SK-N-SH (cell line): ENCODE data around the gene ZNF444. TPM values are rescaled to one million over a fixed set of nuclear protein-coding genes. Genes with fewer than 3 reads are reported as not detected.

Source experiments
- CTCF ChIA-PET: fragments of 300-600, 350-600 bp; formaldehyde crosslinking; extraction: SDS; loops from one replicate; lab custom pipeline; 2021; lab: Yijun Ruan, JAX
- POLR2A ChIA-PET: fragments of 350-600 bp; sonication (Branson Sonifier 250); formaldehyde crosslinking; extraction: SDS; loops from one replicate; lab custom pipeline; 2020; ENCODE audit warnings: antibody characterized with exemption, inconsistent platforms; lab: Yijun Ruan, JAX
- DNase-seq: peaks from one replicate; pipeline ENCODE4 v3.0.0; 2012
- H2AFZ ChIP-seq: fragments of 200-600 bp; sonication (generic); 2 replicates; pipeline ENCODE4 v1.8.1; 2016; ENCODE audit warnings: antibody characterized with exemption, mild to moderate bottlenecking, low read depth
- H3F3A ChIP-seq: fragments of 200-600 bp; sonication (generic); replicated peaks from 2 replicates; pipeline ENCODE3; 2016; ENCODE audit warnings: antibody characterized with exemption, mild to moderate bottlenecking; ENCODE audit not compliant: insufficient read depth
- H3K27ac ChIP-seq, 2 experiments: fragments of 200-500 bp in 1 of 2; fragments of 200-600 bp in 1 of 2; sonication (Bioruptor generic) in 1 of 2; sonication (generic), shearing (Covaris generic) in 1 of 2; 2 replicates each; pipeline versions ENCODE4 v1.5.1 to v1.6.1; 2014 to 2016; ENCODE audit warnings: low read depth in 2 of 2, inconsistent platforms in 1 of 2, low read length in 1 of 2, mild to moderate bottlenecking in 1 of 2, mixed read lengths in 1 of 2
- H3K27me3 ChIP-seq: fragments of 200-600 bp; sonication (generic), shearing (Covaris generic); 2 replicates; pipeline ENCODE4 v1.6.1; 2016; ENCODE audit warnings: mixed run types; ENCODE audit not compliant: insufficient read depth
- H3K36me3 ChIP-seq, 2 experiments: fragments of 200-500 bp in 1 of 2; fragments of 200-600 bp in 1 of 2; sonication (Bioruptor generic) in 1 of 2; sonication (generic) in 1 of 2; replicated peaks in 1 of 2; 2 replicates each; pipeline versions ENCODE3 to v1.5.1; 2014 to 2016; ENCODE audit warnings: low read length in 1 of 2, mild to moderate bottlenecking in 1 of 2; ENCODE audit not compliant: insufficient read depth in 2 of 2, control insufficient read depth in 1 of 2
- H3K4me1 ChIP-seq, 2 experiments: fragments of 200-500 bp in 1 of 2; fragments of 200-600 bp in 1 of 2; sonication (Bioruptor generic) in 1 of 2; sonication (generic), shearing (Covaris generic) in 1 of 2; 2 replicates each; pipeline versions ENCODE4 v1.5.1 to v1.6.1; 2014 to 2016; ENCODE audit warnings: low read depth in 1 of 2, low read length in 1 of 2, mixed run types in 1 of 2; ENCODE audit not compliant: insufficient read depth in 2 of 2, control insufficient read depth in 1 of 2
- H3K4me2 ChIP-seq: fragments of 200-600 bp; sonication (generic), shearing (Covaris generic); 2 replicates; pipeline ENCODE4 v1.6.1; 2017; ENCODE audit warnings: mixed run types
- H3K4me3 ChIP-seq, 2 experiments: fragments of 200-500 bp in 1 of 2; fragments of 200-600 bp in 1 of 2; sonication (Bioruptor generic) in 1 of 2; sonication (generic), shearing (Covaris generic) in 1 of 2; 2 replicates each; pipeline versions ENCODE4 v1.5.1 to v1.8.1; 2014 to 2016; ENCODE audit warnings: low read depth in 2 of 2, inconsistent platforms in 1 of 2, low read length in 1 of 2, mild to moderate bottlenecking in 1 of 2, mixed read lengths in 1 of 2, moderate library complexity in 1 of 2
- H3K79me2 ChIP-seq: fragments of 200-600 bp; sonication (generic); 2 replicates; pipeline ENCODE4 v1.8.1; 2017; ENCODE audit warnings: mild to moderate bottlenecking; ENCODE audit not compliant: insufficient read depth
- H3K9ac ChIP-seq: fragments of 200-600 bp; sonication (generic); 2 replicates; pipeline ENCODE4 v1.6.1; 2017; ENCODE audit warnings: mixed run types
- H3K9me2 ChIP-seq: fragments of 200-600 bp; sonication (generic); 2 replicates; pipeline ENCODE4 v1.6.1; 2017; ENCODE audit warnings: mixed run types
- H3K9me3 ChIP-seq: fragments of 200-600 bp; sonication (generic); 2 replicates; pipeline ENCODE4 v1.6.1; 2017; ENCODE audit warnings: mixed run types, mild to moderate bottlenecking, moderate library complexity
- H4K20me1 ChIP-seq: fragments of 200-600 bp; sonication (generic); 2 replicates; pipeline ENCODE4 v1.6.1; 2017; ENCODE audit warnings: mild to moderate bottlenecking, mixed run types; ENCODE audit not compliant: insufficient read depth
- CHD2 ChIP-seq: fragments of 150-350 bp; IDR thresholded peaks from 2 replicates; pipeline ENCODE4 v1.6.1; 2018; ENCODE audit warnings: low read length; ENCODE audit not compliant: partially characterized antibody
- ELF1 ChIP-seq: IDR thresholded peaks from 2 replicates; pipeline ENCODE4 v1.4.0; 2012
- EP300 ChIP-seq, 2 experiments: IDR thresholded peaks; 2 replicates each; pipeline versions ENCODE4 v1.4.0 to v1.6.1; 2012; ENCODE audit warnings: borderline replicate concordance in 1 of 2, low read depth in 1 of 2, low read length in 1 of 2
- EZH2phosphoT487 ChIP-seq: fragments of 200-600 bp; sonication (generic); IDR thresholded peaks from 2 replicates; pipeline ENCODE4 v1.6.1; 2017; ENCODE audit warnings: low read depth, mixed run types, mild to moderate bottlenecking, antibody characterized with exemption, moderate library complexity, borderline replicate concordance
- FOSL2 ChIP-seq: IDR thresholded peaks from 2 replicates; pipeline ENCODE4 v1.4.0; 2012; ENCODE audit warnings: low read depth, mild to moderate bottlenecking, moderate library complexity, borderline replicate concordance
- FOXJ3 ChIP-seq: sonication (generic); formaldehyde crosslinking; IDR thresholded peaks from 2 replicates; pipeline ENCODE4 v1.5.1; 2020; ENCODE audit warnings: mild to moderate bottlenecking, missing genetic modification reagents
- GABPA ChIP-seq: IDR thresholded peaks from 2 replicates; pipeline ENCODE4 v1.4.0; 2012; ENCODE audit warnings: low read depth, mild to moderate bottlenecking
- JUND ChIP-seq: IDR thresholded peaks from 2 replicates; pipeline ENCODE4 v1.4.0; 2012
- MXI1 ChIP-seq: IDR thresholded peaks from 2 replicates; pipeline ENCODE4 v1.6.1; 2012; ENCODE audit warnings: mild to moderate bottlenecking, low read depth, low read length, improper control_type of control experiment
- POLR2AphosphoS5 ChIP-seq: IDR thresholded peaks from 2 replicates; pipeline ENCODE4 v1.6.1; 2012; ENCODE audit warnings: low read depth, low read length
- RAD21 ChIP-seq: IDR thresholded peaks from 2 replicates; pipeline ENCODE4 v1.6.1; 2012; ENCODE audit warnings: mild to moderate bottlenecking, low read length
- SIN3A ChIP-seq: IDR thresholded peaks from 2 replicates; pipeline ENCODE4 v1.6.1; 2012; ENCODE audit warnings: low read depth, mild to moderate bottlenecking, low read length, moderate library complexity, borderline replicate concordance
- SMC3 ChIP-seq: IDR thresholded peaks from 2 replicates; pipeline ENCODE4 v1.6.1; 2012; ENCODE audit warnings: low read depth, low read length, improper control_type of control experiment
- TAF1 ChIP-seq: IDR thresholded peaks from 2 replicates; pipeline ENCODE4 v1.6.1; 2012; ENCODE audit warnings: low read depth, mild to moderate bottlenecking, low read length, moderate library complexity, borderline replicate concordance
- TCF12 ChIP-seq: IDR thresholded peaks from 2 replicates; pipeline ENCODE4 v1.4.0; 2012
- TEAD4 ChIP-seq: IDR thresholded peaks from 2 replicates; pipeline ENCODE4 v1.4.0; 2012; ENCODE audit warnings: mild to moderate bottlenecking, borderline replicate concordance; ENCODE audit not compliant: insufficient read depth
- YY1 ChIP-seq: IDR thresholded peaks from 2 replicates; pipeline ENCODE4 v1.4.0; 2012; ENCODE audit warnings: low read depth, mild to moderate bottlenecking
- WGBS: methylation state at CpG from one replicate; pipeline ENCODE4 v1.1.6; 2017; ENCODE audit warnings: low lambda C conversion rate; 5-methylcytosine and 5-hydroxymethylcytosine counted together
- polyA plus RNA-seq, 3 experiments: library from polyadenylated mRNA; depleted of rRNA; stranded (reverse); fragments of >200 nt; gene quantifications; 2 replicates each; pipeline ENCODE4 v1.2.3, GENCODE V29; 2012
- TF ChIP-seq, protein P1 (sequence below): IDR thresholded peaks from 2 replicates; pipeline ENCODE4 v1.4.0; 2012; ENCODE audit warnings: low read depth, borderline replicate concordance
- TF ChIP-seq, protein P2 (sequence below): fragments of 200-600 bp; sonication (generic); IDR thresholded peaks from 2 replicates; pipeline ENCODE4 v1.6.1; 2017; ENCODE audit warnings: antibody characterized with exemption, mild to moderate bottlenecking, moderate library complexity

Gene ZNF444
- polyA plus RNA-seq, 1 of the 3 experiments (the other 2 are of a cell fraction): 23.2 TPM

DNA sequence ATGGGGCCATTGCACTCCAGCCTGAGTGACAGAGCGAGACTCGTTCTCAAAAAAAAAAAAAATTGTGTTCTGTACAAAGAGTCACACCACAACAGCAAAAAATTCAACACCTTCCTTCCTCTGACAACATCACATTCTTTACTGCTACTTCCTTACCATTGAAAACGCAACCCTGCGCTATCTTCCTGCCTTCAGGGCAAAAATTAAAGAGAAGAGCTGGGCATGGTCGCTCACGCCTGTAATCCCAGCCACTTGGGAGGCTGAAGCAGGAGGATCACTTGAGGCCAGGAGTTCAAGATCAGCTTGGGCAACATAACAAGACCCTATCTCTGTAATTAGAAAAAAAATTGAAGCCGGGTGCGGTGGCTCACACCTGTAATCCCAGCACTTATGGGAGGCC, 9.4 kb upstream of the ZNF444 start:
- Histone ChIP-seq H3K9me2 (no peaks in the 10 kb centered on the region), H2AFZ (no peak overlapping the region), H4K20me1 (no peaks in the 10 kb centered on the region), H3K9ac (no peak overlapping the region), H3K27me3 (no peaks in the 10 kb centered on the region), H3K79me2 (no peaks in the 10 kb centered on the region), H3K9me3 (no peaks in the 10 kb centered on the region), H3K4me2 (no peak overlapping the region), H3K27ac (peak overlapping the region in 1 of 2 experiments; percentile 66; a peak in 2 of 4 replicates), H3K4me3 (no peak overlapping the region), H3K4me1 (peaks cover 0 to 9% of the 10 kb centered on the region in 2 experiments; a peak in 2 of 4 replicates), H3K36me3 (no peaks in the 10 kb centered on the region), H3F3A (no peaks in the 10 kb centered on the region)
- ChIA-PET CTCF (interaction anchor here (0.8 to 4.4 kb wide), 3 partner anchors 9 to 66 kb away, joined by 3 to 12 read pairs (median 7); no protein-coding TSS in a partner anchor), POLR2A (no interaction called here)
- TF ChIP-seq RAD21 (no peak), SIN3A (no peak), MXI1 (no peak), GABPA (no peak), EP300 (IDR thresholded peaks at IDR 0.05; ENCODE audit: borderline replicate concordance in 1 of 2, low read depth in 1 of 2, low read length in 1 of 2) (no peak), JUND (no peak), TAF1 (no peak), FOXJ3 (CRISPR knock-in tag) (no peak), CHD2 (no peak), YY1 (no peak), SMC3 (no peak), EZH2phosphoT487 (no peak), TEAD4 (no peak), ELF1 (no peak), FOSL2 (no peak), TCF12 (no peak), POLR2AphosphoS5 (no peak)
- TF ChIP-seq, protein P1, sequence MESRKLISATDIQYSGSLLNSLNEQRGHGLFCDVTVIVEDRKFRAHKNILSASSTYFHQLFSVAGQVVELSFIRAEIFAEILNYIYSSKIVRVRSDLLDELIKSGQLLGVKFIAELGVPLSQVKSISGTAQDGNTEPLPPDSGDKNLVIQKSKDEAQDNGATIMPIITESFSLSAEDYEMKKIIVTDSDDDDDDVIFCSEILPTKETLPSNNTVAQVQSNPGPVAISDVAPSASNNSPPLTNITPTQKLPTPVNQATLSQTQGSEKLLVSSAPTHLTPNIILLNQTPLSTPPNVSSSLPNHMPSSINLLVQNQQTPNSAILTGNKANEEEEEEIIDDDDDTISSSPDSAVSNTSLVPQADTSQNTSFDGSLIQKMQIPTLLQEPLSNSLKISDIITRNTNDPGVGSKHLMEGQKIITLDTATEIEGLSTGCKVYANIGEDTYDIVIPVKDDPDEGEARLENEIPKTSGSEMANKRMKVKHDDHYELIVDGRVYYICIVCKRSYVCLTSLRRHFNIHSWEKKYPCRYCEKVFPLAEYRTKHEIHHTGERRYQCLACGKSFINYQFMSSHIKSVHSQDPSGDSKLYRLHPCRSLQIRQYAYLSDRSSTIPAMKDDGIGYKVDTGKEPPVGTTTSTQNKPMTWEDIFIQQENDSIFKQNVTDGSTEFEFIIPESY: no peak
- WGBS: 89% methylated on average over 8 of the region's 8 CpGs
- DNase-seq: no peak

- H3K9ac ChIP-seq: peak overlapping the region; percentile 25; the same call in 1 of the 2 replicates
- no peak for DNase-seq
These were observed 8.7 kb upstream of the ZNF444 start for GRCh38 chr19:56132316-56132822.

More at GRCh38 chr19:56132316-56132822, 8.7 kb upstream of the ZNF444 start:
- WGBS: 68% methylated on average over 14 of the region's 14 CpGs
- H3K79me2 ChIP-seq: no peaks in the 10 kb centered on the region
- H3K4me2 ChIP-seq: peak overlapping the region; percentile 57; the same call in 1 of the 2 replicates
- 0 out of 2 replicates have a peak overlapping the region, but pooled peaks have one; percentile 74 for H2AFZ ChIP-seq
- H3K9me2 ChIP-seq: no peaks in the 10 kb centered on the region
- peaks cover 0 to 9% of the 10 kb centered on the region in 2 experiments; a peak in 2 of 4 replicates for H3K4me1 ChIP-seq
- ChIA-PET POLR2A (no interaction called here), CTCF (interaction anchor here (0.8 to 4.4 kb wide), 4 partner anchors 8 to 66 kb away, joined by 3 to 12 read pairs (median 5); no protein-coding TSS in a partner anchor)
- no peaks in the 10 kb centered on the region for H3K36me3 ChIP-seq
- no peaks in the 10 kb centered on the region for H3K27me3 ChIP-seq
- H3K9me3 ChIP-seq: no peaks in the 10 kb centered on the region
- H4K20me1 ChIP-seq: no peaks in the 10 kb centered on the region
- H3K27ac ChIP-seq: peak overlapping the region in 1 of 2 experiments; percentile 66; a peak in 2 of 4 replicates
- TF ChIP-seq, protein P2, sequence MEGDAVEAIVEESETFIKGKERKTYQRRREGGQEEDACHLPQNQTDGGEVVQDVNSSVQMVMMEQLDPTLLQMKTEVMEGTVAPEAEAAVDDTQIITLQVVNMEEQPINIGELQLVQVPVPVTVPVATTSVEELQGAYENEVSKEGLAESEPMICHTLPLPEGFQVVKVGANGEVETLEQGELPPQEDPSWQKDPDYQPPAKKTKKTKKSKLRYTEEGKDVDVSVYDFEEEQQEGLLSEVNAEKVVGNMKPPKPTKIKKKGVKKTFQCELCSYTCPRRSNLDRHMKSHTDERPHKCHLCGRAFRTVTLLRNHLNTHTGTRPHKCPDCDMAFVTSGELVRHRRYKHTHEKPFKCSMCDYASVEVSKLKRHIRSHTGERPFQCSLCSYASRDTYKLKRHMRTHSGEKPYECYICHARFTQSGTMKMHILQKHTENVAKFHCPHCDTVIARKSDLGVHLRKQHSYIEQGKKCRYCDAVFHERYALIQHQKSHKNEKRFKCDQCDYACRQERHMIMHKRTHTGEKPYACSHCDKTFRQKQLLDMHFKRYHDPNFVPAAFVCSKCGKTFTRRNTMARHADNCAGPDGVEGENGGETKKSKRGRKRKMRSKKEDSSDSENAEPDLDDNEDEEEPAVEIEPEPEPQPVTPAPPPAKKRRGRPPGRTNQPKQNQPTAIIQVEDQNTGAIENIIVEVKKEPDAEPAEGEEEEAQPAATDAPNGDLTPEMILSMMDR: no peak
- TF ChIP-seq FOSL2: no peak
- no peak for TF ChIP-seq TEAD4
- no peaks in the 10 kb centered on the region for H3F3A ChIP-seq
- H3K4me3 ChIP-seq: peak overlapping the region in 1 of 2 experiments; percentile 19; a peak in 1 of 4 replicates
